GM18909 (cell line): ENCODE data around the gene DDX24.

ENCODE experiments used
- ATAC-seq: cut with Tn5 transposase; IDR thresholded peaks from one replicate; pipeline ENCODE4 v1.9.1; 2021; ENCODE audit warnings: mild to moderate bottlenecking; ENCODE audit not compliant: unreplicated experiment, poor library complexity

The DDX24 gene

GRCh38 chr14:94016446-94016976, 64.5 kb downstream of the DDX24 start:
- no peak for ATAC-seq

DNA sequence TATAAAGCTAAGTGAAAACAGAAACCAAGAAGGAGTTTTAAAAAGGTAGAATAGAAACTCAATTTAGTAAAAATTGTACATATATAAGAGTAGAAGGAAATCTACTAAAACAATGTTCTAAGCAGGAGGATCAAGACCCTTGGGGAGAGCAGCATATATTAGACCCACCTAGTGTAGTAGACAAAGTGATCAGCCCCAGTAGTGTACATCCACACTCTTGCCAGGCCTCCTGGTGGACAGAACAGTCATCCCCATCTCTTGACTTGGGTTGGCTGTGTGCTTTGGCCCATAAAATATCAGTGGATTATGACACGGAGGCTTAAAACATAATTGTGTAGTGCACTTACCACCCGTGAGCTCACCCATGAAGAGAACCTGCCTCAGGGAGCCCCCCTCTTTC, 65.8 kb downstream of the DDX24 start:
- no peak for ATAC-seq

GRCh38 chr14:94014382-94014781, 66.6 kb downstream of the DDX24 start:
- ATAC-seq: no peak

- no peak for ATAC-seq
These were observed 69.2 kb downstream of the DDX24 start for GRCh38 chr14:94011795-94012194.

GRCh38 chr14:94010625-94011024, 70.4 kb downstream of the DDX24 start:
- ATAC-seq: no peak

DNA sequence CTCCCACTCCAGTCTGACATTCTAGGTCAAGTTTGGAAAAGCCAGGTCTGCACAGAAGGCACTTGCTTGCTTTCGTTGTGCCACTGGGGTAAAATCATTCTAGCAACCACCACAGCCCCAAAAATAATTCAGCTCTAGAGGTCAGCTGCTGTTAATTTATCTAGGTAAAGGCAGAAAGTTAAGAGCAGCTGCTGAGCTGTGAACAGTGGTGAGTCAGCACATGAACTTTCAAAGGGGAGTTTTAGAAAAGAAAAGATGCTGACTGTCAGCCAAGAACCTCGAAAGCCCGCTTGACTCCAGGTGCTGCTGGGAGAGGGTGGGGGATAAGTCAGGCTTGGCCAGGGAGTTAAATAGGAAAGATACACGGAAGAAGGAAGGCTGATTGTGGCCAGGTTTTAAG, 71.2 kb downstream of the DDX24 start:
- ATAC-seq: peak; percentile 45

DNA sequence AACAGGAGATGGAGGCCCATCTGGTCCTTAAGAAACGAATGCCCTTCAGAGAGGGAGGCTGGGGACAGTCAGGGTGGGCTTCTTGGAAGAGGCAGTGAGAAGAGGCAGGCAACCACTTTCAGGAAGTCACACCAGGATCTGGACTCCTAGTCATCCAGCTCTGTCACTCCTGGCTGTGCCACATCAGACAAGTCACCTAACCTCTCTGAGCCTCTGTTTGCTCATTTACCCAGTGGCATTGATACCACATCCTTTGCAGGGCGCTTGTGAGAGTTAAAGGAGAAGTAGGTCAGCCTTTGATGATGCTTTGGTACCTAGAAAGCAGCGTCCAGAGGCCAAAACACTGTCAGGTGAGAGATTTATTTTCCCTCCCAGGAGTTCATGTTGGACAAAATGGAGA, 72.8 kb downstream of the DDX24 start:
- ATAC-seq: no peak

GRCh38 chr14:94005324-94006073, 75.5 kb downstream of the DDX24 start:
- ATAC-seq: no peak

DNA sequence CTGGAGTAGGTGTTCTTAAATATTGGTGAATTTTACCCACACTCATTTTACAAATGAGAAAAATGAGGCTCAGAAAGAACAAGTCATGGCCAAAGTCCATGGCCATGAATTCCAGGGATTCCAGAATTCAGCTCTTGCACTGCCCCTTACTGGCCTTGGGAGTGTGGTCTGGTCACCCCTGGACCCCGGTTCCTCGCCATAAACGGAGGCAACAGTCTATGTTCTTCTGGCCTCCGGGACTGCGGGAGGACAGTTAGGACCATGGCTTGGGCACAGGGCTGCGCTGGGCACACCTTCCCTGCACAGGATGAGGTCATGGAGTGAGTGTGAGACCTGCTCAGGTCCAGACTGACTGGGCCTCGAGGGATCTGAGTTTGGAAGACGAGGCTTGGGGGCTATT, 77.0 kb downstream of the DDX24 start:
- ATAC-seq: no peak

GRCh38 chr14:94003397-94003796, 77.6 kb downstream of the DDX24 start:
- no peak for ATAC-seq

GRCh38 chr14:94001501-94002396, 79.3 kb downstream of the DDX24 start:
- peak; percentile 58 for ATAC-seq

GRCh38 chr14:94001016-94001415, 80.0 kb downstream of the DDX24 start:
- no peak for ATAC-seq

DNA sequence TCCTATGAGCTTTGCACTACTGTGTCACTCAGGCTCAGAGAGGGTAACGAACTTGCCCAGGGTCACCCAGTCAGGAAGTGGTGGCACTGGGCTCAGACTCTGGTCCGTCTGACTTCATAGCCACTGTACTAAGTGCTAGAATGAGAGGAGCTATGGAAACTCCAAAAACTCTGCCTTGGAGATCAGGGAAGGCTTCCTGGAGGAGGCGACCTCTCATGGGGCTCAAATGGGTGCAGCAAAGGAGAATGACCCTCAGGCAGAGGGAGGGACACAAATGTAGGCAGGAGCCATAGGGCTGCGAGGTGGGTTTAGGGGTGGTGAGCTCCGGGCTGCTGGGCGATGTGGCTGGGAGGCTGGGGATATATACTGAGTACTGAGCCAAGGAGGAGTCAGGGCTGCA, 80.7 kb downstream of the DDX24 start:
- no peak for ATAC-seq

DNA sequence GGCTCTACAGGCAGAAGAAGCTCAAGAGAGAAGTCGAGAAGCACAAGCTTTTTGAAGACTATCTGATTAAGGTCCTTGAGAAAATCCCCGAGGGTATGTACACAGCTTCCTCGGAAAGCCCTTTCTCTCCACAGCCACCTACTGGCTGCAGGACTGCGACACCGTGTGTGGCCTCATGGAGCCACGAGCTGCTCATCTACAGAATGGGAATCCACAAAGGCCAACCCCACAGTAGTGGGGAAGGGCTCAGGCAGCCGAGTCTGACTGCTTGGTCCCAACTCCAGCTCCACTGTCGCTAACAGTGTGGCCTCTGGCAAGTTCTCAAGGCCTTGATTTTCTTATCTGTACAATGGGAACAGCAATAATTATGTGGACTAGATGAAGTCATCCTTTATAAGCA, 81.4 kb downstream of the DDX24 start:
- no peak for ATAC-seq

- ATAC-seq: no peak
These were observed 82.1 kb downstream of the DDX24 start for GRCh38 chr14:93998871-93999403.
